ENCODE data around the gene CORO2A.

DNA sequence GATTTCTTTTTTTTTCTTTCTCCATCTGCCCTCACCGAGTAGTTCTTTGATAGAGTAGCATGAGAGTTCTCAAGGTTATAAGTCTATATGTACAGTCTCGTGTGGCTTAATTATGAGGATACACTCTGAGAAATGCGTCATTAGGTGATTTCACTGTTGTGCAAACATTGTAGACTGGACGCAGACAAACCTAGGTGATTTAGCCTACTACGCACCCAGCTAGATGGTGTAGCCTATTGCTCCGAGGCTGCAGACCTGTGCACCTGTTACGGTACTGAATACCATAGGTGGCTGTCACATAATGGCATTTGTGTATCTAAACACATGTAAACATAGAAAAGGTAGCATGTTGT lies 26.9 kb upstream of the CORO2A start:
- TF ChIP-seq POLR2A (IDR thresholded peaks at IDR 0.05) (no peak), CTCF (IDR thresholded peaks at IDR 0.05) (no peak)

Data from prostate gland (tissue), 2 donors.